Left ventricle myocardium superior (tissue), 1 donor: Measurements from ENCODE around the gene OR2V2. TPM values are rescaled to one million over a fixed set of nuclear protein-coding genes. Genes with fewer than 3 reads are reported as not detected.
"Not testable (repeated sequence)": the region's sequence is repeated elsewhere in the genome, so short reads cannot be mapped to it uniquely, and the experiment has no call there.

Experiments used
- ATAC-seq: fragments of 200-7000 bp; cut with Tn5 transposase; one replicate; pipeline ENCODE4 v1.9.1; 2020; ENCODE audit warnings: mild to moderate bottlenecking, moderate library complexity
- DNase-seq: peaks from one replicate; pipeline ENCODE4 v3.0.0-alpha.2; 2020
- intact Hi-C: fragments of 100-400 bp; cut with micrococcal nuclease; formaldehyde crosslinking; loops from one replicate; pipeline ENCODE4 v1.11.0; 2022
- total RNA-seq: library from RNA; stranded (reverse); fragmentation: NEBNext Ultra II Directional; extraction: Animal tissue kit (Norgen Biotek cat#: 25700); gene quantifications from one replicate; pipeline ENCODE4 v1.2.1, GENCODE V29; 2021
- donor health status: DM: no; HTN: yes; CAD: no; lungs with severe emphysema.

OR2V2 gene
- total RNA-seq, 1 donor from 2014 or later = not detected

DNA sequence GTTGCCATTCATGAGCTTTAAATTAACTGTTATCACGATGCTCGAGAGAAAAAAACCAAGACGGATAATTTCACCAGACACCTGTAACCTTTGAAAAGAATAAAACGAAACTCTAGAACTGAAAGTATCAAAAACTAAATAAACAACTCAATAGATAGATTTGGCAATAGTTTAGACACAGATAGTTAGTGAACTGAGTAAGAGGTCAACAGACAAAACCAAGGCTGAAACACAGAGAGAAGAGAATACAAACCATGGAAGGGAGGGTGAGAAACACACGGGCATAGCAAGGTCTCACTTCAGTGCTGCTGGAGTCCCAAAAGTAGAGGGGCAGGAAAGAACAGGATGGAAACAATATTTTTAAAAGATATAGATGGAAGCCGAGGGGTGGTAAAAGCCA, 13.1 kb upstream of the OR2V2 start:
- intact Hi-C loops = no loop called here
- DNase-seq = no peak

DNA sequence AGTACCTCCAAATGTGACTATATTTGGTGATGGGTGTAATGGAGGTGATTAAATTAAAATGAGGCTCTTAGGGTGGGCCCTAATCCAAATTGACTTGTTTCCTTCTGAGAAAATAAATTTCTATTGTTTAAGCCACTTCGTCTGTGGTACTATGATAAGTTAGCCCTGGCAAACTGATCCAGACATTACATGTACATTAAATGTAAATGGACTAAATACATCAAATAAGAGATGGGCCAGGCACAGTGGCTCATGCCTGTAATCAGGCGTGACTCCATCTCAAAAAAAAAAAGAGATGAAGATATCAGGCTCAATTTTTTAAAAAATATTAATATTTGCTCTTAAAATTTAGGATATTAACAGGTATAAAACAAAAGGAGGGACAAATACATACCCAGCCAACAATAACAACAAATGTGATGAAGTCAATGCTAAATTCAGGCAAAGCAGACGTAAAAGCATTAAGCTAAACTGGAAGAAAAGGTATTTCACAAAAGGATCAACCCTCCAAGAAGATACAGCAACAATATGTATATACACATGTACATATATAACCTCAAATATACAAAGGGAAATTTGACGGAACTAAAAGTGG, 10.9 kb upstream of the OR2V2 start:
- no peak for ATAC-seq
- intact Hi-C loops = no loop called here
- DNase-seq = no peak

More for the DNA sequence above, 13.1 kb upstream of the OR2V2 start:
- ATAC-seq = no peak

DNA sequence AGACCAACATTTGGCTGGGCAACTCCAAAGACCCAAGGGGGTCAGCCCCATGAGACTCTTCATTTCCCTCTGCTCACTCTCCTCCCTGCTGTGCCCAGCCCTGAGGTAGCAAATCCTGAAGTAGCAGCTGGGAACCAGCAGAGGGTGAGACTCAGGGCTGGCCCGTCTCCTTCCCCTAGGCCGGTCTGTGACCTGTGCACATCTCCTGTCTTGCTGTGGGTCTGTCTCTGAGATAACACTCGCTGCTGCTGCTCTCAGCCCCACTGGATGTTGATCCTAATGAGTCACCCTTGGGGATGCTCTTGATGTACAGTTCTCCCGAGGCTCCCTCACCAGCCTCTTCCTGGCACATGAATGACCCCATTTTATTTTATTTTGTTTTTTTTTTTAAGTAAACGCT, 9.1 kb upstream of the OR2V2 start:
- intact Hi-C loops = no loop called here
- DNase-seq (no peak), ATAC-seq (no peak)

DNA sequence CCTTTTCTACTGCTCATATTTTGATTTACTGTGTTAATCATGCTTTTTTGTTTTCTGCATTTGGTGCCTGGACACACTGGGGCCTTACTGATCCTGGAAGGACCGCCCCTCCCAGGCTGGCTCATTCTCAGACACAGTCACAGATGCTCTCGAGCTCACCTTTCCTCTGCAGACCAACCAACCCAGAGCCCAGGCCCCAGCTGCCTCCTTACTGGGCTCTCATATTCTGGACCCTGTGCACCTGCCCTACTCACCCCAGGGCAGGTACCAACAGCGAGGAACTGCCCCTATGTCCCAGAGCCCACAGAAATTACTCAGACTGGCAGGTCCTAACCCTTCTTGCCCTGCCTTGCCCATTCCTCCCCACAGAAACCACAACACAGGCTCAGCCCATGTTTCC, 6.6 kb upstream of the OR2V2 start:
- ATAC-seq (no peak), DNase-seq (no peak)
- intact Hi-C loops = no loop called here

DNA sequence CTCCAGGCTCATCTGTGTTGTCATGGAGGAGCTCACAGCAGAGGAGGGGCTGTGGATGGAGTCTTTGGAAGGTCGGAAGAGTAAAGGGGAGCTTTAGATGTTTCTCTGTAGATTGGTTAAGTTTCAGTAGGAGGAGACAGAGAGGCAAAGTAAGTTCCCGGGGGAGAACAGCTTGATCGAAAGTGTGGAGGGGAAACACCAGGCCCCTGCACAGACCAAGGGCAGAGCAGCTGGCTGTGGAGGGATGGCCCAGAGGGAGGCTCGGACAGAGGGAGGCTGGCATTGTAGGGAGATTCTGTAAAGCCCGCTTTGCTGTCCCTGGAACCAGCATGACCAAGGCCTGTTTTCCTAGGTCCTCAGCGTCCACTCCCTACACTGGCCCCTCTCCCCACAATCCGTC, 5.3 kb upstream of the OR2V2 start:
- intact Hi-C loops = no loop called here
- DNase-seq (no peak), ATAC-seq (no peak)

DNA sequence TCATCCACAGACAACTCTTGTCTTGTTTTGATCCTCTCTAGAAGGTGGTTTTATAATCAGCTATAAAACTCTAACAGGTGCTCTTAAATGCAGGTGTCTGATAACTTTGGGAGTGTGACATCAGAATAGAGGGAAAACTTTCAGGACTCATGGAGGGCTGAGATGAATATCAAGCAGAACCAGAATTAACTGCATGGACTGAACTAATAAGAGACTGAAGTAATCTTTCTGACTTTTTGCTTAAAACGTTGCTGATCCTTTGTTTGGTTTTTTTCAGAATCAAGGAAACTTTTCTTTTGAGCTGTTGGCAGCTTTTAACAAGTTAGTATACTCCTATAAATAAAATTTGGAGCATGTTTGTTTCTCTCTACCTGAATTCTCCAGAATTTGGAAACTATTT, 2.3 kb upstream of the OR2V2 start:
- DNase-seq (no peak), ATAC-seq (no peak)
- intact Hi-C loops = no loop called here

DNA sequence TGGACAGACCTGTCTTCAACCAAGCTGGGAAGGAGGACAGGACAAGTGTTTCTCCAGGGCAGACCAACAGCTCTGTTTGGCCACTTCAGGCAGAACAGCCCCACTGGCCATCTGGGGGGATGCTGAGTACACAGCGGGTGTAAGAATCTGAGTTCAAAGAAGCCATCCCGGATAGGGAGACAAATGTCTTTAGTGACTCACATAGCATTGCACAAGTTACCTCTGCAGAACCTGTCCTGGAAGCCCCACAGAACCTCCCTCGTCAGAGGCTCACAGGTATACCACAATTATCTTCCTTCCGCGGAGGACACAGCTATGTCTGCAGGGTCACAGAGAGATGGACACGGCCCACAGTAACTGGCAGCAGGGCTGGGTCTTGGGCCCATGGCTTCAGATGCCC, 2.0 kb downstream of the OR2V2 start:
- ATAC-seq (no peak), DNase-seq (no peak)
- intact Hi-C loops = no loop called here

DNA sequence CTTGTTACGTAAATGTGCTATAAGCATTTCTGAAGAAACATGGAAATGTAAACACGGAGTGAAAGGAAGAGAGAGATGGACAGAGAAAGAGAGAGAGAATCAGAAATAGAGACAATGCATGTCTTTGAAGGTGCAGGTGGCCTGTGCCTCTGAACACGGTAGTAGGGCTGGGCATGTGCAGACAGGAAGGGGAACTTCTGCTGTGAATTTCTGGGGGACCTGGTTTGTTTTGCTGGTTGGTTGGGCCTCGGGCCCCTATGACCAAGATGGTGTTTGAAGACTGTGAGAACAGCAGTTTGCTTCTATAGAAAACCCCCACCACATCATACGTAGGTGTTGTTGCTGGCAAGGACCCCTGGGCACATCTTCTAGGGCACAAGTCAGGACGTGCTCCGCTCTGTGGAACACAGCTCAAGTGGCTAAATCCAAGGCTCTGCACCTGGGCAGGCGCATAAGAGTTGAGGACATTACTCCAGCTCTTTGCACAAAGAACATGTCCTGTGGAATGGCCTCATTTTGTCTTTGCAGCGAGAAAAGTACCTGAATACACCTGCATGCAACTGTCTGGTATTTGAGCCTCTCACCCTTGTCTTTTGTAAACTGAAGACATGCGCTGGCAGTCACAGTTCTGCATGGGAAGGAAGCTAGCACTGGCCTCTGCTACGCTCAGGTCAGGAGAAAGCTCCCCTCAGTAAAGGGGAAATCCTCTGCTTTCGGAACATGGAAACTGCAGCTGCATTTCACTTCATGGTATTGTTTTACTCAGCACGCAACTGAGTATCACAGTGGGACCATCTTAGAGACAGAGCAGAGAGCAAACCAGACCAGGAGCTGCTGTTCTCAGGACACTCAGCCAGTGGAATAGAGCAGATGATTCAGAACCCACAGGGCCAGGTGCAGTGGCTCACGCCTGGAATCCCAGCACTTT, 2.7 kb downstream of the OR2V2 start:
- intact Hi-C loops = no loop called here
- DNase-seq (no peak), ATAC-seq (no peak)

DNA sequence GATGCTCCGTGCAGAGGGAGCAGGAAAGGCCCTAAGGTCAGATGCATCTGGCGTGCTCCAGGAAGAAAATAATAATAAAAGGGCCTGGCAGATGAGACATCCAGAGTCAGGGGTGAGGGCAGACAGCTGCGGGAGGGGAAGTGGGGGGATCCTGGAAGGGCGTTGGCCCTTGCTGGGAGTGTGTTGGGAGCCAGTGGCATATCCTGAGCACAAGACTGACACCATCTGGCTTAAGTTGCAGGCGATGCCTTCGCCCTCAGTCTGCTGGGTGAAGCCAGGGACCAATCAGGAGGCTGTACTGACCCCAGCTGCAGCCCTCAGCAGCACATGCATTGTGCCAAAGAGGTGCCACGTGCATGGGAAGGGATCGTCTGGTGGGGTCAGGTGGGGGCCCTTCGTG, 3.8 kb downstream of the OR2V2 start:
- intact Hi-C loops = no loop called here
- ATAC-seq = no peak

DNA sequence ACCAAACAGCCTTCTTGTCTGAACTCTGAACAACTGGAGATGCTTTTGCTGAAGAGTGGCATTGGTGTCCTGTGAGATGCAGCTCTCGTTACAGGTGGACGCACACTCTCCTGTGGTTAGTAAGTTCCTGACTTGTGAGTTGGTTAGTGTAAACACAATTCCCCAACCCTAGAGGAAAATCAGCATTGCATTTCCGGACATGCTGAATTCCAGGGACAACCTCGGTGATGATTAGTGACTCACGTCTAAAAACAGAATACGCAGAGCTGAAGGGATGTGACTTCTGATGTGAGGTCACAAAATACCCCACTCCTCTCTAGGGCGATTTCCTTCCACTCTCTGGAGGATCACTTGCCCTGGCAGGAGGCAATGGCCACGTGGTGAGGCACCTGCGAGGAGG, 5.0 kb downstream of the OR2V2 start:
- intact Hi-C loops = no loop called here
- ATAC-seq = no peak
- no peak for DNase-seq

More for the DNA sequence above, 3.8 kb downstream of the OR2V2 start:
- DNase-seq = no peak

DNA sequence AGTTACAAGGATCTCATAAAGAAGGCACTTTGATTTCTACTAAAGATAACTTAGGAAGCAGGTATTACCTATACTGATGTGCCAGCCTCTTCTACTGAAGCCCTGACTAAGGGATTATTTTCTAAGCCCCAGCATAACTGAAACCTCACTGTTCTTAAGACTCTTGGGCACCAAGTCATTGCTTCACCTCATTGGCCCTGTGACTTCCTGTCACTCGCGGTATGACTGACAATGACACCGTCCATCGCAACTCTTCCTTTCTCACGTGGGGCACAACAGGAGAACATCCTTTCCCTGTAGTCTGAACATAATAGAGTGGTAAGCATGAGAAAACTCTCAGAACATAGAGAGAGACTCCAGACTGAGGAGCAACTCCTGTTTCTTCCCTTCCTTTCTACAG, 6.4 kb downstream of the OR2V2 start:
- ATAC-seq = no peak
- DNase-seq = no peak
- intact Hi-C loops = no loop called here

DNA sequence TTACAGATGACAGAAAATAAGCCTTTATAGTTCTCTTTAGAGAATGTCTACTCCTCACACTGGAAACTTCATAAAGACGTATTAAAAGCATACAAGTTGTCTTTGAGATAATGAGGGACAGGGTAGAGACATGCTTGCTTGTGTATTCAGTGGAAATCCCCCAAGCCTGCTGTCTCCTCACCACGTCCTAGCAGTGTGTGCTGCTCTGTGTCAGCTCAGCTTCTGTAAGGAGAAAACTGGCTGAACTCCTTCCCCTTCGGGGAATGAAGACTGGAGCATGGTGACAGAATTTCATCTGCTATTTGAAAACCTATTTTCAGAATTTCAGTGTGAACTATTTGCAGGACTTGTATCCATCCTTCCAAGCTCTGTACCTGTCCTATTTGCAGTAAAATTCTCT, 9.4 kb downstream of the OR2V2 start:
- no peak for ATAC-seq
- no peak for DNase-seq
- intact Hi-C loops = no loop called here

DNA sequence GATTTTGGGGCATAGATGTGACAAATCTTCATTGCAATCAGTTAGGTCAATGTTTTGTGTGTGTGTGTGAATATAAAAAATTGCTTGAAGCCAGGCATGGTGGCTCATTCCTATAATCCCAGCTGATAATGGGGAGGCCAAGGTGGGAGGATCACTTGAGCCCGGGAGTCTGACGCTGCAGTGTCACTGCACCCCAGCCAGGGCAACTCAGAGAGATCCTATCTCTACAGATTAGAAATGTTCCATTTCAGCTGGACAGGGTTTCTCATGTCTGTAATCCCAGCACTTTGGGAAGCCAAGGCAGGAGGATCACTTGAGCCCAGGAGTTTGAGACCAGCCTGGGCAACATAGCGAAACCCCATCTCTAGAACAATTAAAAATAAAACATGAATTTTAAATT, 11.5 kb downstream of the OR2V2 start:
- intact Hi-C loops = no loop called here
- DNase-seq (no peak), ATAC-seq (no peak)

DNA sequence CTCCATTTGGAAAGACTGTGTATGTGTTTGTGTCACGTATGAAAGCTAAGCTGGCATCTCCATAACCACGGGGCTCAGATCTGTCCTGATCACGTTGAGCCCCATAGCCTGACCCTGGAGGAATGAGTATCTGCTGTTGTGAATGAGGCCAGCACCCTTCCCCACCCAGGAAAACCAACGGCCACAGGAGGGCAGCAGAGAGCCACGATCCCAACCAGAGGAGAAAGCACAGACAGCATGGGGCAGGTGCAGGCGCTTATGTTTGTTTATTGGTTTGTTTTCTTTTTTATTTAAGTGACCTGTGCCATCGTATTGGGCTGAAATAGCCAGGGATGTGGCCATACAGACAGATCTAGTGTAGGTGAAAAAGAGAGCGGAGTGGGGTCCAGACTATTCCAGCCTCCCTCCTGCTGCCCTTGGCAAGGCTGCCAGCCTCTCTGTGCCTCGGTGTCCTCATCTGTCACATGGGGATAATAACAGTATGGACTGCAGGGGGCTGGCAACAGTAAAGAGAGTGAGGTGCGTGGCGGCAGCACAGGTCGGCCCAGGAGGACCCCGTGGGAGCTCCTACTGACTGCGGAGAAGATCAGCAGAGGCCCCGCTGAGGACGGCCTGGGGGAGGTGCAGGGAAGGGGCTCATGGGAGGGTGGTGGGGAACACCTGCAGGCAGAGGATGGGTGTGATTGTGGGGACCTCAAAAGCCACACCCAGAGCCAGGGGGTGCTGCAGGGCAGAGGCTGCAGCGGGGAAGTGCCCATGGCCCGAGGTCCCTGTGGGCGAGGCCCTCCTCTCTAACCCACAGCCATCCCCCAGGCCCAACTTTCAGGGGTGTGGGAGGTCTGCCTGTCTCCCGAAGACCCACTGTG, 12.1 kb downstream of the OR2V2 start:
- DNase-seq = peak; percentile 91
- ATAC-seq = peak; percentile 95
- intact Hi-C loops = no loop called here

DNA sequence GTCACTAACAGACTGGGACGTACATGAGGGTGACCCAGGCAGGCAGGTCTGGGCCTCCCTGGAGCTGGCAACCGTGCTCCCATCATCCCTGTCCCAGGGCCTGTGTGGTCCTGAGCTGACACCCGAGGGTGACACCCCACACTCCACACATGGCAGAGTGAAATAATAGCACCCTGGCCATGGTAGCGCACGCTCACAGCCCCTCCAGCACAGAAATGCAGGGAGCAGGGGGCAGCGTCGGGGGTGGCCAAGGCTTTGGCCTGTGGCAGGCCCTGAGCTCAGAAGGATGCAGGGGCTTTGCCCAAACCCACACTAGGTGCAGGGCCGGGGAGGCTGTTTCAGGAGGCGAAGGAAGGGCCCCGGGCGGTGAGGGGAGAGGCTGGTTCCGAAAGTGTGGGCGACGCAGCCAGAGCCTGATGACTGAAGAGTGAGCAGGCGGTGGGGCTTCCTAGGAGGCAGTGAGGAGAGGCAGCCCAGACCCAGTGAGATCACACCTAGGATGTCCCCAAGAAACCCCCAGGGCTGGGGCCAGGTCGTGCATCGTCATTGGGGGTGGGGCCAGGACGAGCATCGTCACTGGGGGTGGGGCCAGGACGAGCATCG, 12.9 kb downstream of the OR2V2 start:
- DNase-seq (peak; percentile 52), ATAC-seq (peak; percentile 66)
- intact Hi-C loops = no loop called here

DNA sequence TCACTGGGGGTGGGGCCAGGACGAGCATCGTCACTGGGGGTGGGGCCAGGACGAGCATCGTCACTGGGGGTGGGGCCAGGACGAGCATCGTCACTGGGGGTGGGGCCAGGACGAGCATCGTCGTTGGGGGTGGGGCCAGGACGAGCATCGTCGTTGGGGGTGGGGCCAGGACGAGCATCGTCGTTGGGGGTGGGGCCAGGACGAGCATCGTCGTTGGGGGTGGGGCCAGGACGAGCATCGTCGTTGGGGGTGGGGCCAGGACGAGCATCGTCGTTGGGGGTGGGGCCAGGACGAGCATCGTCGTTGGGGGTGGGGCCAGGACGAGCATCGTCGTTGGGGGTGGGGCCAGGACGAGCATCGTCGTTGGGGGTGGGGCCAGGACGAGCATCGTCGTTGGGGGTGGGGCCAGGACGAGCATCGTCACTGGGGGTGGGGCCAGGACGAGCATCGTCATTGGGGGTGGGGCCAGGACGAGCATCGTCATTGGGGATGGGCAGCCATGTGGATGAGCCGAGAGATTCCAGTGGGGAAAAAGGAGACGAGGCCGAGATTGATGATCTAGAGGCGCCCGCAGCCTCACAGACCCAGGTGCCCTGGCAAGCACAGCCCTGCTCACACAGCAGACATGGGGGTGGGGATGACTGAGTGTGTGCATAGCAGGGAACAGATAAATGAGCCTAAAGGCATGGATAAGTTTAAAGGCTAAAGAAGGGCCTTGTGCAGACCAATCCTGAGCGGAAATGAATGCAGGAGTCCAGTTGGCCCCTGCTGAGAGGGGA, 13.6 kb downstream of the OR2V2 start:
- ATAC-seq (peak; percentile 18), DNase-seq (peak; percentile 44)
- intact Hi-C loops = not testable (repeated sequence)

DNA sequence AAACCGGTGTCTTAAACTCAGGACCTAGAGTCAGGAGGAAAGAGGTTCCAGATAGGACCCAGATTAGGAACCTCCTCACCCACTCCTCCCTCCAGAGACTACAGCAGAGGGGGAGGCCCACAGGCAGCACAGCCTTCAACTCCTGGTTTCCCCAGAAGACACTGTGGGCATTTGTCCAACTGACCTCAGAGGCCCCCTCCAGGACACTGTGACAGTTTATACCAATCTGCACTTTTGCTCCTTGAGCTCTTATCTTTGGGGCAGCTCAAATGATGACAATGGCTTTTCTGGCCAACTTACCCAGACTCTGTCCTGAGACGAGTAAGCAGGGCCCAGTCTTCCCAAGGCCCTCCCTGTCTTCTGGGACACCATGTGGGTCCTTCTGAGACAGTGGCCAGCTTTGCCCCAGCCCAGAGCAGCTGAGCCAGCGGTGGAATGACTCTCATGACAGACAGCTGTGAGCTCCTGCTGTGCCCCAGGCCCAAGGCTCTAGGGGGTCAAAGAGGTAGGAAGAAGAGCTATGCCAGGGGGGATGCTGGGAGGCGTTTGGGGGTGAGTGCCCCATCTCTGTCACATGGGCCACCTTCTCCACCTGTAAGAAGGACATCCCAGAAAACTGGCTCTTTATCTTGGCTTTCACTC, 14.3 kb downstream of the OR2V2 start:
- DNase-seq = no peak
- no peak for ATAC-seq
- intact Hi-C loops = no loop called here

DNA sequence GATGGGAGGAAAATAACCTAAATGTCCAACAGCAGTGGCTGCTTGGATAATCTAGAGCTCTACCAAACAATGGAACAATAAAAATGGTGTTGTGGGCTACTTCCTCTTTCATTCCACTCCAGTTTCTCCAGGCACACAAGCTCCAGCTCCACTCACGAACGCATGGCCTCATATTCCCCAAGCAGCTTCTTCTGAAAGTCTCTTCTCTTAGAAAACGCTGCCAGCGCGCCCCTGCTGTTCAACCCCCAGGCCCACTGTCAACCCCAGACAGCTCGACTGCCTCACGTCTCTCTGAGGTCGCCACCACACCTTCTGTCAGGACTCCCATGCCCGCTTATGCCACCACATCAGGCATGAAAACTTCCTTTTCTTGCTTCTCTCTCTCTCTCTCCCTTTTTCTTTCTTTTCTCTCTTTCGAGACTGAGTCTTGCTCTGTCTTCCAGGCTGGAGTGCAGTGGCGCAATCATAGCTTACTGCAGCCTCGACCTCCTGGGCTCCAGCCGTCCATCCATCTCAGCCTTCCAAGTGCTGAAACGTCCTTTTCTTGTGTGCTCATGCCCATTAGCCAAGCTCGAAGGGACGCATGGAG, 16.2 kb downstream of the OR2V2 start:
- intact Hi-C loops = no loop called here
- ATAC-seq = no peak

More for the DNA sequence above, 16.2 kb downstream of the OR2V2 start:
- no peak for DNase-seq
